Muscle layer of colon (tissue), 2 donors: ENCODE measurements around the gene TFF2.

Experiments
- H3K27ac ChIP-seq: one replicate; pipeline ENCODE4 v1.7.0; 2013; ENCODE audit warnings: low read depth, mild to moderate bottlenecking, low read length, moderate library complexity
- H3K27me3 ChIP-seq, 2 donors: one replicate each; pipeline ENCODE4 v1.7.0; 2013; ENCODE audit warnings: low read length in 2 of 2, mild to moderate bottlenecking in 2 of 2; ENCODE audit not compliant: insufficient read depth in 2 of 2, control insufficient read depth in 1 of 2
- H3K36me3 ChIP-seq: one replicate; pipeline ENCODE4 v1.7.0; 2013; ENCODE audit warnings: mild to moderate bottlenecking, low read length; ENCODE audit not compliant: insufficient read depth
- H3K4me1 ChIP-seq: one replicate; pipeline ENCODE4 v1.7.0; 2013; ENCODE audit warnings: mild to moderate bottlenecking, low read length; ENCODE audit not compliant: insufficient read depth
- H3K4me3 ChIP-seq, 2 donors: one replicate each; pipeline ENCODE4 v1.7.0; 2013; ENCODE audit warnings: low read length in 2 of 2, low read depth in 1 of 2, mild to moderate bottlenecking in 1 of 2, moderate library complexity in 1 of 2
- H3K9ac ChIP-seq: one replicate; pipeline ENCODE4 v1.7.0; 2013; ENCODE audit warnings: low read length
- H3K9me3 ChIP-seq: one replicate; pipeline ENCODE4 v1.7.0; 2013; ENCODE audit warnings: mild to moderate bottlenecking, low read length
- donor health status: abdominal sarcoma.
- donor health status: Adenocarcinoma of cecum.

TFF2 gene

GRCh38 chr21:42382915-42383314, 32.1 kb upstream of the TFF2 start:
- no peaks in the 10 kb centered on the region for H3K27me3 ChIP-seq
- H3K4me1 ChIP-seq, result no peaks in the 10 kb centered on the region
- H3K9me3 ChIP-seq, result no peaks in the 10 kb centered on the region
- no peak overlapping the region for H3K27ac ChIP-seq
- H3K36me3 ChIP-seq, result no peaks in the 10 kb centered on the region
- H3K9ac ChIP-seq, result no peak overlapping the region
- no peak overlapping the region for H3K4me3 ChIP-seq

- Histone ChIP-seq H3K36me3 (no peaks in the 10 kb centered on the region), H3K4me3 (no peak overlapping the region), H3K9ac (no peak overlapping the region), H3K9me3 (no peaks in the 10 kb centered on the region), H3K27ac (no peak overlapping the region), H3K4me1 (no peaks in the 10 kb centered on the region), H3K27me3 (peaks cover 0 to 7% of the 10 kb centered on the region in 2 donors)
Observed at GRCh38 chr21:42381347-42381984, 30.7 kb upstream of the TFF2 start.

GRCh38 chr21:42379426-42380215, 28.8 kb upstream of the TFF2 start:
- H3K9ac ChIP-seq, result no peak overlapping the region
- H3K9me3 ChIP-seq, result no peaks in the 10 kb centered on the region
- no peaks in the 10 kb centered on the region for H3K36me3 ChIP-seq
- H3K4me1 ChIP-seq, result no peaks in the 10 kb centered on the region
- H3K27me3 ChIP-seq, result peaks cover 0 to 13% of the 10 kb centered on the region in 2 donors
- no peak overlapping the region for H3K27ac ChIP-seq
- H3K4me3 ChIP-seq, result no peak overlapping the region

- Histone ChIP-seq H3K9me3 (no peaks in the 10 kb centered on the region), H3K4me3 (no peak overlapping the region), H3K27ac (no peak overlapping the region), H3K27me3 (peaks cover 0 to 13% of the 10 kb centered on the region in 2 donors), H3K36me3 (no peaks in the 10 kb centered on the region), H3K4me1 (no peaks in the 10 kb centered on the region), H3K9ac (no peak overlapping the region)
Observed at GRCh38 chr21:42378418-42378817, 27.6 kb upstream of the TFF2 start.

- H3K36me3 ChIP-seq, result no peaks in the 10 kb centered on the region
Observed at GRCh38 chr21:42377951-42378340, 27.2 kb upstream of the TFF2 start.

GRCh38 chr21:42377211-42377950, 26.6 kb upstream of the TFF2 start:
- H3K4me3 ChIP-seq, result no peak overlapping the region
- H3K9me3 ChIP-seq, result no peaks in the 10 kb centered on the region
- no peak overlapping the region for H3K27ac ChIP-seq
- H3K9ac ChIP-seq, result no peak overlapping the region
- no peaks in the 10 kb centered on the region for H3K36me3 ChIP-seq
- peaks cover 0 to 13% of the 10 kb centered on the region in 2 donors for H3K27me3 ChIP-seq
- H3K4me1 ChIP-seq, result no peaks in the 10 kb centered on the region

More at GRCh38 chr21:42377951-42378340, 27.2 kb upstream of the TFF2 start:
- Histone ChIP-seq H3K4me1 (no peaks in the 10 kb centered on the region), H3K27ac (no peak overlapping the region), H3K9ac (no peak overlapping the region), H3K9me3 (no peaks in the 10 kb centered on the region), H3K4me3 (no peak overlapping the region), H3K27me3 (peaks cover 0 to 13% of the 10 kb centered on the region in 2 donors)

GRCh38 chr21:42376338-42376982, 25.7 kb upstream of the TFF2 start:
- Histone ChIP-seq H3K27me3 (peaks cover 0 to 13% of the 10 kb centered on the region in 2 donors), H3K4me3 (no peak overlapping the region), H3K36me3 (no peaks in the 10 kb centered on the region), H3K4me1 (no peaks in the 10 kb centered on the region), H3K9me3 (no peaks in the 10 kb centered on the region), H3K27ac (no peak overlapping the region), H3K9ac (no peak overlapping the region)

GRCh38 chr21:42375966-42376337, 25.2 kb upstream of the TFF2 start:
- Histone ChIP-seq H3K9me3 (no peaks in the 10 kb centered on the region), H3K4me3 (no peak overlapping the region), H3K36me3 (no peaks in the 10 kb centered on the region), H3K27me3 (peaks cover 0 to 16% of the 10 kb centered on the region in 2 donors), H3K9ac (no peak overlapping the region), H3K4me1 (no peaks in the 10 kb centered on the region), H3K27ac (no peak overlapping the region)

GRCh38 chr21:42375506-42375905, 24.7 kb upstream of the TFF2 start:
- no peak overlapping the region for H3K4me3 ChIP-seq
- no peaks in the 10 kb centered on the region for H3K9me3 ChIP-seq
- no peaks in the 10 kb centered on the region for H3K4me1 ChIP-seq
- H3K27me3 ChIP-seq, result peaks cover 0 to 20% of the 10 kb centered on the region in 2 donors
- H3K27ac ChIP-seq, result no peak overlapping the region
- no peak overlapping the region for H3K9ac ChIP-seq
- H3K36me3 ChIP-seq, result no peaks in the 10 kb centered on the region

GRCh38 chr21:42374864-42375499, 24.2 kb upstream of the TFF2 start:
- Histone ChIP-seq H3K36me3 (no peaks in the 10 kb centered on the region), H3K9ac (no peak overlapping the region), H3K4me3 (no peak overlapping the region), H3K9me3 (no peaks in the 10 kb centered on the region), H3K27me3 (peaks cover 0 to 20% of the 10 kb centered on the region in 2 donors), H3K4me1 (no peaks in the 10 kb centered on the region), H3K27ac (no peak overlapping the region)

- H3K36me3 ChIP-seq, result no peaks in the 10 kb centered on the region
- H3K4me3 ChIP-seq, result no peak overlapping the region
- no peak overlapping the region for H3K27ac ChIP-seq
- H3K9ac ChIP-seq, result no peak overlapping the region
- H3K9me3 ChIP-seq, result no peaks in the 10 kb centered on the region
- no peaks in the 10 kb centered on the region for H3K4me1 ChIP-seq
- H3K27me3 ChIP-seq, result peaks cover 0 to 20% of the 10 kb centered on the region in 2 donors
Observed at GRCh38 chr21:42374457-42374856, 23.7 kb upstream of the TFF2 start.
